ENCODE results near the gene ACSS2. TPM values are rescaled to one million over a fixed set of nuclear protein-coding genes. Genes with fewer than 3 reads are reported as not detected.

The ACSS2 gene
- total and polyA plus RNA-seq, 10 donors, result 8.9 to 43.6 (median 30.2) TPM

DNA sequence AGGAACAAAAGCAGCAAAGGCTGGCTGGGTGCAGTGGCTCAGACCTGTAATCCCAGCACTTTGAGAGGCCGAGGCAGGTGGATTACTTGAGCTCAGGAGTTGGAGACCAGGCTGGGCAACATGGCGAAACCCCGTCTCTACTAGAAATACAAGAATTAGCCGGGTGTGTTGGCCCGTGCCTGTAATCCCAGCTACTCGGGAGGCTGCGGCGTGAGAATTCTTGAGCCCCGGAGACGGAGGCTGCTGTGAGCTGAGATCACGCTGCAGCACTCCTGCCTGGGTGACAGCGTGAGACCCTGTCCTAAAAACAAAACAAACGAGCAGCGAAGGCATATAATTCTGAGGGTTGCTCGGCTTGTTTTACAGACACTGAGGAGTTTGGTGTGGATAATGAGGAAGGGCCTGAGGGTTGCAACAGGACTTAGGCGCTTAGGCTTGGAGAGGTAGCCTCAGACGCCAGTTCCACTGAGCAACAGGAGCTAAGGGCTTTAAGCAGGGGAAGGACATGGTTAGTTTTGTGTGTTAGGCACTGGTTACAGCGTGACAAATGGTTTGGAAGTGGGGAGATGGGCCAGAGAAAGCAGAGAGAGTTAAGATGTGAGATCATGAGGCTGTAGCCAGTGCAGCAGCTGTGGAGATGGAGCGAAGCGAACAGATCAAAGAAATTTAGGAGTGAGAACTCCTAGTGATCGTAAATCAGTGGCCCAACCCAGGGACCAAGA lies 80.5 kb downstream of the ACSS2 start:
- no peaks in the 10 kb centered on the region for H3K27me3 ChIP-seq (replicated peaks in 1 of 7)
- no peaks in the 10 kb centered on the region for H3K9me3 ChIP-seq
- H3K4me3 ChIP-seq, result no peak overlapping the region
- TF ChIP-seq POLR2A (IDR thresholded peaks at IDR 0.05), result no peak
- TF ChIP-seq POLR2AphosphoS5 (IDR thresholded peaks at IDR 0.05), result no peak
- TF ChIP-seq, protein P1, sequence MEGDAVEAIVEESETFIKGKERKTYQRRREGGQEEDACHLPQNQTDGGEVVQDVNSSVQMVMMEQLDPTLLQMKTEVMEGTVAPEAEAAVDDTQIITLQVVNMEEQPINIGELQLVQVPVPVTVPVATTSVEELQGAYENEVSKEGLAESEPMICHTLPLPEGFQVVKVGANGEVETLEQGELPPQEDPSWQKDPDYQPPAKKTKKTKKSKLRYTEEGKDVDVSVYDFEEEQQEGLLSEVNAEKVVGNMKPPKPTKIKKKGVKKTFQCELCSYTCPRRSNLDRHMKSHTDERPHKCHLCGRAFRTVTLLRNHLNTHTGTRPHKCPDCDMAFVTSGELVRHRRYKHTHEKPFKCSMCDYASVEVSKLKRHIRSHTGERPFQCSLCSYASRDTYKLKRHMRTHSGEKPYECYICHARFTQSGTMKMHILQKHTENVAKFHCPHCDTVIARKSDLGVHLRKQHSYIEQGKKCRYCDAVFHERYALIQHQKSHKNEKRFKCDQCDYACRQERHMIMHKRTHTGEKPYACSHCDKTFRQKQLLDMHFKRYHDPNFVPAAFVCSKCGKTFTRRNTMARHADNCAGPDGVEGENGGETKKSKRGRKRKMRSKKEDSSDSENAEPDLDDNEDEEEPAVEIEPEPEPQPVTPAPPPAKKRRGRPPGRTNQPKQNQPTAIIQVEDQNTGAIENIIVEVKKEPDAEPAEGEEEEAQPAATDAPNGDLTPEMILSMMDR (IDR thresholded peaks at IDR 0.05 in 8 of 11, conservative IDR thresholded peaks at IDR 0.05 in 3 of 11), result no peak
- WGBS, 5 donors, result 91 to 95% (median 94%) methylated on average over 21 of the region's 21 CpGs
- H3K27ac ChIP-seq, result no peak overlapping the region
- no peak for DNase-seq
- no peaks in the 10 kb centered on the region for H3K36me3 ChIP-seq
- peaks cover 3 to 32% (median 19%) of the 10 kb centered on the region in 6 donors for H3K4me1 ChIP-seq
- intact Hi-C loops (cut with DNase I; ENCODE audit: low total_unique reads), result loop anchor here (5.0 kb wide), 1 partner anchor 85 kb away; the partner anchor contains the start of gene GGT7

GRCh38 chr20:34964486-34964885 lies 88.1 kb downstream of the ACSS2 start:
- 88 to 97% (median 94%) methylated on average over 5 of the region's 5 CpGs for WGBS, 5 donors
- no peaks in the 10 kb centered on the region for H3K27me3 ChIP-seq (replicated peaks in 1 of 7)
- TF ChIP-seq POLR2AphosphoS5 (IDR thresholded peaks at IDR 0.05), result no peak
- TF ChIP-seq, protein P1 (IDR thresholded peaks at IDR 0.05 in 8 of 11, conservative IDR thresholded peaks at IDR 0.05 in 3 of 11), result no peak
- intact Hi-C loops (cut with DNase I; ENCODE audit: low total_unique reads), result no loop called here
- H3K27ac ChIP-seq, result no peak overlapping the region
- H3K9me3 ChIP-seq, result no peaks in the 10 kb centered on the region
- no peaks in the 10 kb centered on the region for H3K36me3 ChIP-seq
- no peak for DNase-seq
- H3K4me3 ChIP-seq, result no peak overlapping the region
- peaks cover 0 to 4% (median 0%) of the 10 kb centered on the region in 6 donors for H3K4me1 ChIP-seq

- WGBS, 5 donors, result 91 to 98% (median 96%) methylated on average over 5 of the region's 5 CpGs
Observed at GRCh38 chr20:34965051-34965450, 88.6 kb downstream of the ACSS2 start.

DNA sequence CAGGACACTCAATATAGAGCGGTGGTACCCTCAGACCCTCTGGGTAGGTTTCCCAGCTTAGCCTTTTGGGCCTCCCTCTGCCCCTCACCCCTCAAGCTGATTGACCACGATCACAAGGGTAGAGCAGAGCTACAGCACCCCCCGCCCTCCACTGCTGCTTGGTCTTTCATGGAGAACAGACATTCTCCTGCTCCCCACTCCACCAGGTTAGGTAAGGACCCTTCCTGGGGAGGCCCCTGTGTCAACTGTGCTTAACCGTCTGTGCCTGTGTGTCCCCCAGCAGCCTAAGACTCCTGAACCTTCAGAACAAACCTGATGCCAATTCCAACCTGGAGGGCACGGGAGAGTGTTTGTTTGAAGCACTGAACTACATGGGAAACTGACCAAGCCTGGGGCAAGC lies 91.0 kb downstream of the ACSS2 start:
- Histone ChIP-seq H3K4me3 (no peak overlapping the region), H3K9me3 (no peaks in the 10 kb centered on the region), H3K27me3 (replicated peaks in 1 of 7) (no peaks in the 10 kb centered on the region), H3K27ac (no peak overlapping the region), H3K4me1 (no peaks in the 10 kb centered on the region), H3K36me3 (no peaks in the 10 kb centered on the region)
- no peak for DNase-seq
- intact Hi-C loops (cut with DNase I; ENCODE audit: low total_unique reads), result no loop called here
- TF ChIP-seq, protein P1 (IDR thresholded peaks at IDR 0.05 in 8 of 11, conservative IDR thresholded peaks at IDR 0.05 in 3 of 11), result no peak
- TF ChIP-seq POLR2A (IDR thresholded peaks at IDR 0.05) (no peak), POLR2AphosphoS5 (IDR thresholded peaks at IDR 0.05) (no peak)
- 83 to 96% (median 92%) methylated on average over 4 to 5 of the region's 5 CpGs for WGBS, 5 donors

More at GRCh38 chr20:34965051-34965450, 88.6 kb downstream of the ACSS2 start:
- DNase-seq, result no peak
- Histone ChIP-seq H3K4me3 (no peak overlapping the region), H3K27me3 (replicated peaks in 1 of 7) (no peaks in the 10 kb centered on the region), H3K9me3 (no peaks in the 10 kb centered on the region), H3K27ac (no peak overlapping the region), H3K4me1 (peaks cover 0 to 4% (median 0%) of the 10 kb centered on the region in 6 donors), H3K36me3 (no peaks in the 10 kb centered on the region)
- TF ChIP-seq POLR2AphosphoS5 (IDR thresholded peaks at IDR 0.05) (no peak), POLR2A (IDR thresholded peaks at IDR 0.05) (no peak)
- intact Hi-C loops (cut with DNase I; ENCODE audit: low total_unique reads), result no loop called here

Measured in spleen (tissue), 11 donors.